ENCODE data around the gene IGF1.
"Not testable (repeated sequence)": the region's sequence is repeated elsewhere in the genome, so short reads cannot be mapped to it uniquely, and the experiment has no call there.

The IGF1 gene

DNA sequence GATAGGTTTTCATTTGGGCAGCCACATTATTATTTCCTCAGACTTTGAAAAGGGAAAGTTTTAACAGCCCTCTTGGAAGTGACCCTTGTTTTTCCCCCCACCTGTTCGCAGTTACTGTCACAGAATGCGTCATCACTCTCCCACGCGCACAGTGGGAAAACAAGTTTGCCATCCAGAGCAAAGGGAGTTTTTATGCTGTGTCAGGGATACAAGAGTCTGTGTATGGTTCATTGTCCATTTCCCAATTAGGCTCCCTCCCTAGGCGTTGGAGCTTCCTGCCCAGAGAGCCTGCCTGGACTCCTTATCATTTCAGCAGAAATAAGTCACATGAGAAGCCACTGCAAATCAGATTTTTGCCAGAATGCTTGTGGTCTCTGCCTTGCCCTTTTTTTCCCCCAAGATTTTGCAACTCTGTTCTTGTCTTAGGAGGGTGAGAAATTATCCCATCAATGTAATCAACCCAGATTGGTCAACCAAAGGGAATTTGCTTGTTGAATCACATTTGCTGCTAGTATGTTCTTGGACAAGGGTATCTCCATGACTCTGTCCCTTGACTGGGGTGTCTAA lies 104.1 kb downstream of the IGF1 start:
- DNase-seq = no peak

DNA sequence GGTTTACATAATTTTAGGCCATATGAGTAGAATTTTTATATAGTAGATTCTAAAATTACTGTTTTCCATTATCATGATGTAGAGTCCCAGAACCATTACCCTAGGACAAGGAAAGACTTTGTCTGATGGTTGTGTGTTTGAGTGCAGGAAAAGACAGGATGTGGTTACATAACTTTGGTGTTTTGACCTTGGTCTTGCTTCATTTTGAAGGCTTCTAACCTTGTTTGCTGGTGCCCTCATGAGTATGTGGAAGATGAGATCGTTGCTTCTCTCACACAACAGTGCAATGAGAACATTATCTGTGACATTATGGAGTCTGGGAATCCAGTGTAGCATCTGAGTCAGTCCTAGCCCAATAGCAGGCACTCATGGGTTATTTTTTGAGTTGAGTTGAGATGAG lies 106.2 kb downstream of the IGF1 start:
- no peak for DNase-seq

- DNase-seq = no peak
Observed at GRCh38 chr12:102372087-102372486, 108.3 kb downstream of the IGF1 start.

- DNase-seq = no peak
Observed at GRCh38 chr12:102371165-102371564, 109.2 kb downstream of the IGF1 start.

GRCh38 chr12:102369876-102370275 lies 110.5 kb downstream of the IGF1 start:
- no peak for DNase-seq

GRCh38 chr12:102365365-102365764 lies 115.0 kb downstream of the IGF1 start:
- DNase-seq = no peak

- DNase-seq = no peak
Observed at GRCh38 chr12:102364709-102365108, 115.7 kb downstream of the IGF1 start.

- DNase-seq = no peak
Observed at GRCh38 chr12:102356690-102357089, 123.7 kb downstream of the IGF1 start.

DNA sequence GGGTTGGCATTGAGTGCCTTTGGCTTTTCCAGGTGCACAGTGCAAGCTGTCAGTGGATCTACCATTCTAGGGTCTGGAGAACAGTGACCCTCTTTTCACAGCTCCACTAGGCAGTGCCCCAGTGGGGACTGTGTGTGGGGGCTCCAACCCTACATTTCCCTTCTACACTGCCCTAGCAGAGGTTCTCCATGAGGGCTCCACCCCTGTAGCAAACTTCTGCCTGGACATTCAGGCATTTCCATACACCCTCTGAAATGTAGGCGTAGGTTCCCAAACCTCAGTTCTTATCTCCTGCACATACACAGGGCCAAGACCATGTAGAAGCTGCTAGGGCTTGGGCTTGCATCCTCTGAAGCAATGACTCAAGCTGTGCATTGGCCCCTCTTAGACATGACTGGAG lies 126.1 kb downstream of the IGF1 start:
- not testable (repeated sequence) for DNase-seq

DNA sequence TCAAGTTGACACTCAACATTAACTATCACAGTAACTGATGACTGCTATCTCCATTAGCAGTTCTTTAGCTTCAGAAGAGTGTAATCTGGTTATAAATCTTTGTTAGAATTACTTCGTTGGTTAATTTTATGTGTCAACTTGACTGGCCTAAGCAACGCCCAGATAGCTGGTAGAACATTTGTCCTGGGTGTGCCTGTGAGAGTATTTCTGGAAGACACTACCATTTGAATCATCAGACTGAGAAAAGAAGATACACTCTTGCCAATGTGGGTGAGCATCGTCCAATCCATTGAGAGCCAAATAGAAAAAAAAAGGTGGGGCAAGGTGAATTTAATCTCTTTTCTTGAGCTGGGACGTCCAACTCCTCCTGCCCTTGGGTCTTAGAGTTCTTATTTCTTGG lies 129.0 kb downstream of the IGF1 start:
- DNase-seq = no peak

DNA sequence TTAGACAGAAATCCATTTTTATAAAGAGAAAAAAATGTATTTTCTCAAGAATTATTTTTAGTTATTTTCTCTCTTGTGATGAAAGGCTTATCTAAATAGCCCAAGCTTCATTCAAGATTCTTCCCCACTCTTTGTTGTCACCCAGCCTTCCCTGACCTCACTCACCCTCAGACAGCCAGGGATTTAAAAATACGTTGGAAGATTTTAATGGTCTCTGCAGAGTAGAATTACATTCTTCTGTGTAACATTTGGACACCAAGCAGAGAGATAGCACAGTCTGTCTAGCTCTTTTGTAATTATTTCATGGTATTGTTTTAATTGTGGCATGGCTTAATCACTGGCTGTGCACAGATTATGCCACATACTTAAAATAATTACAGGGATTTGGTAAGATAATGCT lies 130.3 kb downstream of the IGF1 start:
- DNase-seq = no peak

DNA sequence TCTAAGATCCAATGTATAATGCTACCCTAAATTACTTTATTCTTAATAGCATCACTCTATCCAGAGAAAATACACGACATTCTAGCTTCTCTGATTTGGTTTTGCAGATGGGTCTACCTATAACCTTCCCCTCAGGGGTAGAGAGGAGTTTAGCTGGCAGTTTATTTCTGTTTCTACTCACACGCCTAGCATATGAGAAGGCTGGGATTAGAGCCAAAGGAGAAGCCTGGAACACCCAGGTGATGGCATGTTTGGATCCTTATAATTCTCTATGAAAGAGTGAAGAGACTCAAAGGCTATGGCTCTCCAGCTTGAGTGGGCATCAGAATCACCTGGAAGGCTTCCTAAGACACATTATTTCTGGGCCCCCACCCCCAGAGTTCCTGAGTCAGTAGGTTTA lies 131.3 kb downstream of the IGF1 start:
- DNase-seq = no peak

DNA sequence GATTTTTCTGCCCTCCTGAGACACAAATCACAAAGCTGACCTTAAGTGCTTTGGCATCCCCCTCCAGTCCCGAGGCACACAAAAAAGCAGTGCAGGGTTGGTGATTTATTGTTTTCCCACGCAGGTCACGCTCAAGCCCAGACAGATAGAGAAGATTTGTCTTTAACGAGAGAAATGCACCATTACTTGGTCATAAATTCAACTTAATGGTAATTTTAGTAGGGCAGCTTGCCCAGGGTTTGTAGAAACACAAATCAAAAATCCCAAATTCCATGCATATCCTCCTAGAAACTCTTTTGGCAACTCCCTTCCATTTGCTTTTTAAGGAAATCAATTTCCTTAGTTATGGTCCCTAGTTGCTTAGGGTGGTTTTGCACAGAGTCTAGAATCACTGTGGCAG lies 132.6 kb downstream of the IGF1 start:
- DNase-seq = no peak

All from T-helper 9 cell (primary cell).